Muscle of arm (tissue), 12 donors: Measurements from ENCODE around the gene RGS7BP. TPM values are rescaled to one million over a fixed set of nuclear protein-coding genes. Genes with fewer than 3 reads are reported as not detected.
"Not testable (repeated sequence)": the region's sequence is repeated elsewhere in the genome, so short reads cannot be mapped to it uniquely, and the experiment has no call there.

Experiments used
- DNase-seq: peaks from one replicate; pipeline ENCODE4 v3.0.0-alpha.2; 2013
- polyA plus RNA-seq, 12 donors: library from polyadenylated mRNA; unstranded; fragments of 120-200 nt; gene quantifications; one replicate each; pipeline ENCODE4 v1.2.1, GENCODE V29; 2013; ENCODE audit not compliant: insufficient read length in 12 of 12

Gene RGS7BP
- polyA plus RNA-seq, 12 donors = 2.0 to 16.1 (median 7.0) TPM; not detected in 1

GRCh38 chr5:64534033-64534432, 28.2 kb downstream of the RGS7BP start:
- DNase-seq = no peak

- no peak for DNase-seq
Measured at GRCh38 chr5:64557911-64558310, 52.1 kb downstream of the RGS7BP start.

GRCh38 chr5:64558641-64559040, 52.8 kb downstream of the RGS7BP start:
- not testable (repeated sequence) for DNase-seq

- no peak for DNase-seq
Measured at GRCh38 chr5:64566310-64566916, 60.6 kb downstream of the RGS7BP start.

GRCh38 chr5:64569858-64570257, 64.0 kb downstream of the RGS7BP start:
- no peak for DNase-seq

- no peak for DNase-seq
Measured at GRCh38 chr5:64570395-64570996, 64.7 kb downstream of the RGS7BP start.

GRCh38 chr5:64575561-64575960, 69.7 kb downstream of the RGS7BP start:
- DNase-seq = no peak

- DNase-seq = no peak
Measured at GRCh38 chr5:64576250-64576649, 70.4 kb downstream of the RGS7BP start.

- no peak for DNase-seq
Measured at GRCh38 chr5:64585646-64586045, 79.8 kb downstream of the RGS7BP start.

GRCh38 chr5:64587370-64587769, 81.6 kb downstream of the RGS7BP start:
- no peak for DNase-seq

GRCh38 chr5:64592730-64593341, 87.0 kb downstream of the RGS7BP start:
- no peak for DNase-seq

- no peak for DNase-seq
Measured at GRCh38 chr5:64594025-64594424, 88.2 kb downstream of the RGS7BP start.

- no peak for DNase-seq
Measured at GRCh38 chr5:64594601-64595000, 88.8 kb downstream of the RGS7BP start.

GRCh38 chr5:64595031-64595855, 89.4 kb downstream of the RGS7BP start:
- DNase-seq = peak; percentile 34

GRCh38 chr5:64599226-64599625, 93.4 kb downstream of the RGS7BP start:
- no peak for DNase-seq

GRCh38 chr5:64603676-64604075, 97.9 kb downstream of the RGS7BP start:
- DNase-seq = no peak

- DNase-seq = no peak
Measured at GRCh38 chr5:64606926-64607325, 101.1 kb downstream of the RGS7BP start.

GRCh38 chr5:64612344-64612961, 106.6 kb downstream of the RGS7BP start:
- DNase-seq = peak; percentile 61

GRCh38 chr5:64615895-64616294, 110.1 kb downstream of the RGS7BP start:
- DNase-seq = no peak

- DNase-seq = no peak
Measured at GRCh38 chr5:64619609-64620008, 113.8 kb downstream of the RGS7BP start.

- DNase-seq = no peak
Measured at GRCh38 chr5:64622991-64623390, 117.2 kb downstream of the RGS7BP start.

- no peak for DNase-seq
Measured at GRCh38 chr5:64625678-64626077, 119.9 kb downstream of the RGS7BP start.
